Thyroid gland (tissue), 4 donors: Measurements from ENCODE around the gene SASH3. TPM values are rescaled to one million over a fixed set of nuclear protein-coding genes. Genes with fewer than 3 reads are reported as not detected.

Experiments used
- DNase-seq, 2 donors: peaks; one replicate each; pipeline ENCODE4 v3.0.0-alpha.2; 2019
- H3K27ac ChIP-seq, 3 donors: fragments of 200-600 bp; sonication (generic); 1 replicate in 2 of 3; 2 replicates in 1 of 3; pipeline ENCODE4 v1.5.1; 2016 to 2019; ENCODE audit warnings: mild to moderate bottlenecking in 1 of 3, moderate library complexity in 1 of 3
- H3K27me3 ChIP-seq: fragments of 200-600 bp; sonication (generic); one replicate; pipeline ENCODE4 v1.5.1; 2019
- H3K36me3 ChIP-seq, 2 donors: fragments of 200-600 bp; sonication (generic); one replicate each; pipeline ENCODE4 v1.5.1; 2016 to 2019
- H3K4me1 ChIP-seq, 2 donors: fragments of 200-600 bp; sonication (generic); one replicate each; pipeline ENCODE4 v1.5.1; 2017 to 2019
- H3K4me3 ChIP-seq, 3 donors: fragments of 200-600 bp; sonication (generic); replicated peaks in 1 of 3; 1 replicate in 2 of 3; 2 replicates in 1 of 3; pipeline ENCODE4 v1.5.1; 2016; ENCODE audit warnings: mild to moderate bottlenecking in 1 of 3
- H3K9me3 ChIP-seq: fragments of 200-600 bp; sonication (generic); one replicate; pipeline ENCODE4 v1.5.1; 2017
- CTCF ChIP-seq, 6 experiments: fragments of 200-600 bp in 3 of 6; fragments of 450-650 bp in 3 of 6; sonication (generic) in 3 of 6; IDR thresholded peaks; one replicate each; pipeline ENCODE4 v1.5.1; 2016 to 2019; ENCODE audit warnings: antibody characterized with exemption in 6 of 6, mild to moderate bottlenecking in 2 of 6, inconsistent platforms in 1 of 6, moderate library complexity in 1 of 6
- POLR2A ChIP-seq, 2 donors: fragments of 450-650 bp; IDR thresholded peaks; one replicate each; pipeline ENCODE4 v1.6.1; 2017; ENCODE audit warnings: antibody characterized with exemption in 2 of 2, mild to moderate bottlenecking in 2 of 2, moderate library complexity in 1 of 2
- WGBS, 2 donors: methylation state at CpG; one replicate each; pipeline ENCODE4 v1.1.5; 2017; 5-methylcytosine and 5-hydroxymethylcytosine counted together
- intact Hi-C: fragments of 100-400 bp; cut with DNase I; formaldehyde crosslinking; loops from one replicate; pipeline ENCODE4 v1.15.1; 2023
- total RNA-seq, 4 donors: library from RNA; depleted of rRNA; stranded (reverse); fragments of >200 nt; gene quantifications; one replicate each; pipeline ENCODE4 v1.2.3, GENCODE V29; 2016

The SASH3 gene
- total RNA-seq, 4 donors from 2014 or later: 1.8 to 7.3 (median 3.0) TPM

DNA sequence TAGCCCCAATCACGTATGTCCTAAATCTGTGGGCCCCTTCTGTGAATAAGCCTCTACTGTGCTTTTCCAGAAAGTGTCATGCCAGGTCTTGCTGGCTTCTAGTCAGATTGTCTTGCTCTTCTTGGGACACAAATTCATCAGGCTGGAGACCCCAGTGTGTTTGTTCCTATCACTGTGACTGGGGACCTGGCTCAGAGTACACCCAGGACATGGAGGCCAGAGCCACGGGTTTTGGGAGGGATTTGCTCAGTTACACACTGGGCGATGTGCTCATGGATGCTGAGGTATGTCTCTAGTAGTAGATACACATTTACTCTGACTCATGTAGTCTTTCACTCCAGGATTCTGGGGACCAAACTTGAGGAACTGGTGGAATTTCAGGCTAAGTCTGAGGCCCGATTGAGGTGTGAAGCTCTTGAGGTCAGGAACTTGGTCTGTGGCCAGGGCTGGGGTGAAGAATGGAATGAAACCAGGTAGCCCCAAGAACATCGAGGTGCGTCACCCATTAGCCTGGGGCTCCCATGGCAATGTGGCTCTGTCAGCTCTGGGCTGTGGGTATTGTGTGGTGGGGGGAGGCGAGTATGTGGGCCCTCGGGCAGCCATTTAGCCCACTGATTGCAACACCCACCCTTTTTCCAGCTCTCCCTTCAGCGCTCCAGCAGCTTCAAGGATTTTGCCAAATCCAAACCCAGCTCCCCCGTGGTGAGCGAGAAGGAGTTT lies 7.7 kb downstream of the SASH3 start:
- no peak for DNase-seq
- H3K9me3 ChIP-seq: no peaks in the 10 kb centered on the region
- H3K4me3 ChIP-seq: no peak overlapping the region
- 89% methylated on average over 6 to 8 of the region's 11 CpGs for WGBS, 2 donors
- no peak overlapping the region for H3K27ac ChIP-seq
- TF ChIP-seq POLR2A (IDR thresholded peaks at IDR 0.05) (no peak), CTCF (IDR thresholded peaks at IDR 0.05) (no peak)
- intact Hi-C loops: no loop called here
- H3K4me1 ChIP-seq: no peaks in the 10 kb centered on the region
- H3K27me3 ChIP-seq: no peaks in the 10 kb centered on the region
- H3K36me3 ChIP-seq: no peaks in the 10 kb centered on the region

GRCh38 chrX:129788527-129788926 lies 8.8 kb downstream of the SASH3 start:
- Histone ChIP-seq H3K4me3 (no peak overlapping the region), H3K36me3 (no peaks in the 10 kb centered on the region), H3K9me3 (no peaks in the 10 kb centered on the region), H3K27me3 (no peaks in the 10 kb centered on the region), H3K27ac (no peak overlapping the region), H3K4me1 (no peaks in the 10 kb centered on the region)
- intact Hi-C loops: no loop called here
- 88 to 93% methylated on average over 2 to 5 of the region's 6 CpGs for WGBS, 2 donors
- DNase-seq: no peak
- TF ChIP-seq CTCF (IDR thresholded peaks at IDR 0.05) (no peak), POLR2A (IDR thresholded peaks at IDR 0.05) (no peak)

DNA sequence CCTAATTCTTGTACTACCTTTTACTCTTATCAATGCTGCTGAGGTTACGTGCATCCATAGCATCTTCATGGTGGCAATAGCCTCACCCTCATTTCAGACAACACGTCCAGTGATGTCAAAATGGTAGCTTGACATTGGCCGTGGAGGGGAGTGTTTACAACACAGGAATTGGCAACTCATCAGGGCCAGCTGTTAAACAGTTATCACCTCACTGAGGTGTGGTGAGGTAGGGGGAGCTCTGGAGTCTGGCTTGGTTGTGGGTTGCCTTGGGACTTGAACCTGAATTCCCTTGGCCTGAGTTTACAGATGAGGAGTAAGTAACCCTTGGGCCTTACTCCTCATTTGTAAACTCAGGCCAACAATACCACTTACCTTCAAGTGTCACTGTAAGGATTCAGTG lies 10.4 kb downstream of the SASH3 start:
- no peaks in the 10 kb centered on the region for H3K36me3 ChIP-seq
- no peaks in the 10 kb centered on the region for H3K4me1 ChIP-seq
- H3K27ac ChIP-seq: no peak overlapping the region
- no peaks in the 10 kb centered on the region for H3K9me3 ChIP-seq
- TF ChIP-seq CTCF (IDR thresholded peaks at IDR 0.05): no peak
- no peak for TF ChIP-seq POLR2A (IDR thresholded peaks at IDR 0.05)
- no peaks in the 10 kb centered on the region for H3K27me3 ChIP-seq
- intact Hi-C loops: no loop called here
- DNase-seq: no peak
- 91 to 98% methylated on average over 3 of the region's 3 CpGs for WGBS, 2 donors
- no peak overlapping the region for H3K4me3 ChIP-seq

- no peaks in the 10 kb centered on the region for H3K27me3 ChIP-seq
- intact Hi-C loops: no loop called here
- no peaks in the 10 kb centered on the region for H3K9me3 ChIP-seq
- H3K36me3 ChIP-seq: no peaks in the 10 kb centered on the region
- no peak for DNase-seq
- no peaks in the 10 kb centered on the region for H3K4me1 ChIP-seq
- 75 to 100% methylated on average over 4 to 5 of the region's 9 CpGs for WGBS, 2 donors
- H3K27ac ChIP-seq: no peak overlapping the region
- no peak overlapping the region for H3K4me3 ChIP-seq
- TF ChIP-seq POLR2A (IDR thresholded peaks at IDR 0.05): no peak
- TF ChIP-seq CTCF (IDR thresholded peaks at IDR 0.05): no peak
These were observed 11.1 kb downstream of the SASH3 start for GRCh38 chrX:129790808-129791207.

DNA sequence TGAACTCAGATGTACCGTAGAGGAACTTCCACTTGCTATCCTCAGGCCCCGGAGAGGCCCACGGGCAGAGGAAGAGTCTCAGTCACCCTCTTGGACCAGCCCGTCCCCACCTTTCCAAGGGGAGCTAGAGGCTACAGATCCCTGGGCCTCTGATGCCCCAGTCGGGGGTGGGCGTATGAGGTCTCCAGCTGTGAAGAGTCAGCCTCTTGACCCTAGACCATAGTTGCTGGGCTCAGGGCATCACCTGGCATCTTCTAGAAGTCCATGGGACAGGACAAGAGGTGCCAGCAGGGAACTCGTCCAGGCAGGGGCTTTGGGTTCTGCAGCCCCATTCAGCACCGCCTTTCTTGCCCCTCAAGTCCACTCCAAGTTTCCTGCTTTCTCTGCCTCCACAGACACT lies 11.6 kb downstream of the SASH3 start:
- Histone ChIP-seq H3K9me3 (no peaks in the 10 kb centered on the region), H3K27ac (no peak overlapping the region), H3K4me1 (no peaks in the 10 kb centered on the region), H3K36me3 (no peaks in the 10 kb centered on the region), H3K27me3 (no peaks in the 10 kb centered on the region), H3K4me3 (no peak overlapping the region)
- intact Hi-C loops: no loop called here
- 67 to 70% methylated on average over 1 to 2 of the region's 8 CpGs for WGBS, 2 donors
- no peak for TF ChIP-seq POLR2A (IDR thresholded peaks at IDR 0.05)
- TF ChIP-seq CTCF (IDR thresholded peaks at IDR 0.05): no peak
- DNase-seq: no peak
